D721Med (cell line): Measurements from ENCODE around the gene CCDC124.
"Not testable (repeated sequence)": the region's sequence is repeated elsewhere in the genome, so short reads cannot be mapped to it uniquely, and the experiment has no call there.

ENCODE experiments used
- DNase-seq: peaks from one replicate; pipeline ENCODE4 v3.0.0; 2011; ENCODE audit warnings: low spot score; ENCODE audit not compliant: insufficient read length
- FAIRE-seq: peaks from 2 replicates; lab custom pipeline; 2011; peaks lifted over from hg19 to GRCh38; lab: Jason Lieb, UNC
- CTCF ChIP-seq: IDR thresholded peaks from 2 replicates; pipeline ENCODE4 v1.5.1; 2012; ENCODE audit warnings: mild to moderate bottlenecking, control low read depth; ENCODE audit not compliant: insufficient read depth; ENCODE audit errors: missing control alignments

The CCDC124 gene

GRCh38 chr19:17902701-17903100, 30.1 kb upstream of the CCDC124 start:
- TF ChIP-seq CTCF = no peak
- DNase-seq (no peak), FAIRE-seq (no peak)

GRCh38 chr19:17908244-17908643, 24.6 kb upstream of the CCDC124 start:
- no peak for TF ChIP-seq CTCF
- FAIRE-seq (no peak), DNase-seq (no peak)

GRCh38 chr19:17909003-17909732, 23.6 kb upstream of the CCDC124 start:
- DNase-seq (no peak), FAIRE-seq (no peak)
- no peak for TF ChIP-seq CTCF

- no peak for TF ChIP-seq CTCF
- no peak for FAIRE-seq
- no peak for DNase-seq
These were observed 21.9 kb upstream of the CCDC124 start for GRCh38 chr19:17910791-17911360.

- DNase-seq (no peak), FAIRE-seq (no peak)
- no peak for TF ChIP-seq CTCF
These were observed 16.7 kb upstream of the CCDC124 start for GRCh38 chr19:17915940-17916593.

- DNase-seq, FAIRE-seq: not testable (repeated sequence)
These were observed 14.7 kb upstream of the CCDC124 start for GRCh38 chr19:17918151-17918550.

GRCh38 chr19:17919122-17919521, 13.7 kb upstream of the CCDC124 start:
- FAIRE-seq, DNase-seq: not testable (repeated sequence)

- no peak for TF ChIP-seq CTCF
- FAIRE-seq (no peak), DNase-seq (no peak)
These were observed 12.3 kb upstream of the CCDC124 start for GRCh38 chr19:17920527-17920926.
